Mesenchymal stem cell (in vitro differentiated cells and primary cell): ENCODE results near the gene APBA1.

ENCODE experiments used
- DNase-seq: peaks from one replicate; pipeline ENCODE4 v3.0.0-alpha.2; 2013
- H2AFZ ChIP-seq: one replicate; pipeline ENCODE4 v1.6.1; 2013; ENCODE audit warnings: low read depth, mild to moderate bottlenecking, control low read depth, inconsistent platforms, low read length, moderate library complexity
- H2AK5ac ChIP-seq: 2 replicates; pipeline ENCODE4 v1.6.1; 2013; ENCODE audit warnings: low read length, moderate library complexity, mild to moderate bottlenecking, inconsistent platforms; ENCODE audit not compliant: severe bottlenecking
- H2BK120ac ChIP-seq: one replicate; pipeline ENCODE4 v1.6.1; 2013; ENCODE audit warnings: low read depth, mild to moderate bottlenecking, inconsistent platforms, low read length, moderate library complexity
- H2BK12ac ChIP-seq, 2 experiments: one replicate each; pipeline ENCODE4 v1.6.1; 2013; ENCODE audit warnings: inconsistent platforms in 2 of 2, low read length in 2 of 2, mild to moderate bottlenecking in 2 of 2, moderate library complexity in 2 of 2, control low read depth in 1 of 2
- H2BK15ac ChIP-seq: one replicate; pipeline ENCODE4 v1.6.1; 2013; ENCODE audit warnings: mild to moderate bottlenecking, low read depth, inconsistent platforms; ENCODE audit not compliant: poor library complexity, severe bottlenecking
- H2BK5ac ChIP-seq: 2 replicates; pipeline ENCODE4 v1.6.1; 2013; ENCODE audit warnings: low read depth, mild to moderate bottlenecking, low read length, control low read depth, inconsistent platforms; ENCODE audit not compliant: poor library complexity, severe bottlenecking
- H3K14ac ChIP-seq, 2 experiments: one replicate each; pipeline ENCODE4 v1.6.1; 2013; ENCODE audit warnings: inconsistent platforms in 2 of 2, low read length in 2 of 2, control low read depth in 1 of 2, mild to moderate bottlenecking in 1 of 2, moderate library complexity in 1 of 2
- H3K18ac ChIP-seq, 2 experiments: one replicate each; pipeline ENCODE4 v1.6.1; 2013; ENCODE audit warnings: inconsistent platforms in 2 of 2, low read length in 2 of 2, control low read depth in 1 of 2, low read depth in 1 of 2, mild to moderate bottlenecking in 1 of 2
- H3K23ac ChIP-seq, 2 experiments: one replicate each; pipeline ENCODE4 v1.6.1; 2013; ENCODE audit warnings: inconsistent platforms in 2 of 2, low read length in 2 of 2, mild to moderate bottlenecking in 2 of 2, moderate library complexity in 2 of 2, control low read depth in 1 of 2
- H3K27ac ChIP-seq: 2 replicates; pipeline ENCODE4 v1.5.1; 2013; ENCODE audit warnings: mild to moderate bottlenecking, moderate library complexity, low read length, control low read depth, inconsistent platforms; ENCODE audit not compliant: poor library complexity, severe bottlenecking
- H3K27me3 ChIP-seq, 2 experiments: 2 replicates each; pipeline versions ENCODE4 v1.6.1 to v1.7.0; 2013; ENCODE audit warnings: low read length in 2 of 2, mild to moderate bottlenecking in 2 of 2, moderate library complexity in 2 of 2, control low read depth in 1 of 2, inconsistent platforms in 1 of 2; ENCODE audit not compliant: control insufficient read depth in 1 of 2, insufficient read depth in 1 of 2
- H3K36me3 ChIP-seq, 2 experiments: 2 replicates each; pipeline versions ENCODE4 v1.6.1 to v1.7.0; 2013; ENCODE audit warnings: low read length in 2 of 2, control low read depth in 1 of 2, inconsistent platforms in 1 of 2, low read depth in 1 of 2, mild to moderate bottlenecking in 1 of 2; ENCODE audit not compliant: insufficient read depth in 2 of 2, control insufficient read depth in 1 of 2
- H3K4ac ChIP-seq, 2 experiments: one replicate each; pipeline ENCODE4 v1.6.1; 2013; ENCODE audit warnings: inconsistent platforms in 2 of 2, low read length in 2 of 2, mild to moderate bottlenecking in 2 of 2, moderate library complexity in 2 of 2, control low read depth in 1 of 2, low read depth in 1 of 2
- H3K4me1 ChIP-seq: 2 replicates; pipeline ENCODE4 v1.6.1; 2013; ENCODE audit warnings: low read depth, low read length, control low read depth; ENCODE audit not compliant: control insufficient read depth, insufficient read depth
- H3K4me2 ChIP-seq: 2 replicates; pipeline ENCODE4 v1.6.1; 2013; ENCODE audit warnings: low read length, mild to moderate bottlenecking, inconsistent platforms; ENCODE audit not compliant: poor library complexity, severe bottlenecking
- H3K4me3 ChIP-seq, 2 experiments: 2 replicates each; pipeline versions ENCODE4 v1.5.1 to v1.7.0; 2013; ENCODE audit warnings: low read length in 2 of 2, mild to moderate bottlenecking in 2 of 2, control low read depth in 1 of 2, low read depth in 1 of 2; ENCODE audit not compliant: insufficient read depth in 1 of 2
- H3K79me1 ChIP-seq: replicated peaks from 2 replicates; pipeline ENCODE4 v1.6.1; 2013; ENCODE audit warnings: mild to moderate bottlenecking, control low read depth, low read length, inconsistent platforms; ENCODE audit not compliant: poor library complexity, severe bottlenecking
- H3K9ac ChIP-seq: 2 replicates; pipeline ENCODE4 v1.7.0; 2013; ENCODE audit warnings: mild to moderate bottlenecking, low read length, moderate library complexity
- H3K9me3 ChIP-seq: 2 replicates; pipeline ENCODE4 v1.7.0; 2013; ENCODE audit warnings: mild to moderate bottlenecking, low read length; ENCODE audit not compliant: control insufficient read depth
- H4K8ac ChIP-seq: one replicate; pipeline ENCODE4 v1.6.1; 2013; ENCODE audit warnings: inconsistent platforms, mild to moderate bottlenecking, low read length, moderate library complexity
- H4K91ac ChIP-seq: one replicate; pipeline ENCODE4 v1.6.1; 2013; ENCODE audit warnings: mild to moderate bottlenecking, low read length, inconsistent platforms
- WGBS: methylation state at CpG from one replicate; pipeline ENCODE4 v1.1.7; 2013; ENCODE audit warnings: mixed read lengths; 5-methylcytosine and 5-hydroxymethylcytosine counted together

APBA1 gene

GRCh38 chr9:69689991-69690538 lies 17.9 kb upstream of the APBA1 start:
- H3K9ac ChIP-seq = no peak overlapping the region
- no peak overlapping the region for H2BK12ac ChIP-seq
- H4K91ac ChIP-seq = no peak overlapping the region
- no peak overlapping the region for H3K4ac ChIP-seq
- WGBS = 81% methylated on average over 2 of the region's 2 CpGs
- H2BK120ac ChIP-seq = no peak overlapping the region
- H3K18ac ChIP-seq = no peak overlapping the region
- H2AFZ ChIP-seq = no peak overlapping the region
- H3K14ac ChIP-seq = no peak overlapping the region
- no peak overlapping the region for H3K4me3 ChIP-seq
- no peak overlapping the region for H3K27ac ChIP-seq
- no peak overlapping the region for H2BK5ac ChIP-seq
- H3K79me1 ChIP-seq = no peaks in the 10 kb centered on the region
- H3K27me3 ChIP-seq = no peaks in the 10 kb centered on the region
- no peak overlapping the region for H3K4me2 ChIP-seq
- H3K23ac ChIP-seq = no peak overlapping the region
- no peaks in the 10 kb centered on the region for H3K36me3 ChIP-seq
- H2AK5ac ChIP-seq = no peak overlapping the region
- H2BK15ac ChIP-seq = no peak overlapping the region
- no peak for DNase-seq
- H4K8ac ChIP-seq = no peak overlapping the region
- H3K9me3 ChIP-seq = peaks cover 22% of the 10 kb centered on the region
- H3K4me1 ChIP-seq = no peaks in the 10 kb centered on the region

DNA sequence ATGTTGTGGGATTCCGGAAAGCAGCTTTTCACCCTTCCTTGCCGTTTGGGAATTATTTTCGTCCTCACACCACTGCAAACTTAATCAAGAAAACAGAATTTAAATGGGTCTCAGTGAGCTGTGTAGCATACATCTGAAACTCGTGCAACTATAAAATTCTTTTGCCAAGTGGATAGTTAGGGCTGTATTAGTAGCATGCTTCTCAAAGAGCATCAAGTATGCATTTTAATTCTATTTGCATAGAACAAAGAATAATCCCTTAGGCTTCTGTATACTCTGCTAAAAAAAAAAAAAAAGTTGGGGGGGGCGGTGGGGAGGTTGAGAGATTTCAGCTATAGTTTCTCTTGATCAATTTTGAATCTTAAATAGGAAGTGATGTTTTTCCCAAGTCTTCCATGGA lies 11.8 kb upstream of the APBA1 start:
- H2BK15ac ChIP-seq = no peak overlapping the region

GRCh38 chr9:69678843-69679538 lies 6.8 kb upstream of the APBA1 start:
- Histone ChIP-seq H3K4me2 (no peak overlapping the region), H2BK12ac (no peak overlapping the region), H3K18ac (no peak overlapping the region), H3K79me1 (no peaks in the 10 kb centered on the region), H3K4me1 (no peaks in the 10 kb centered on the region), H4K91ac (no peak overlapping the region), H3K23ac (no peak overlapping the region), H3K27me3 (no peaks in the 10 kb centered on the region), H4K8ac (no peak overlapping the region), H3K36me3 (no peaks in the 10 kb centered on the region), H3K9ac (no peak overlapping the region), H3K27ac (no peak overlapping the region), H3K4ac (no peak overlapping the region), H2AFZ (no peak overlapping the region), H2AK5ac (no peak overlapping the region), H2BK15ac (no peak overlapping the region), H3K14ac (no peak overlapping the region), H2BK5ac (no peak overlapping the region), H3K4me3 (no peak overlapping the region), H2BK120ac (no peak overlapping the region), H3K9me3 (no peaks in the 10 kb centered on the region)
- WGBS = 43% methylated on average over 3 of the region's 4 CpGs
- DNase-seq = peak; percentile 11

More for the DNA sequence above, 11.8 kb upstream of the APBA1 start:
- Histone ChIP-seq H4K8ac (no peak overlapping the region), H3K9me3 (no peaks in the 10 kb centered on the region), H2AK5ac (no peak overlapping the region), H3K4ac (no peak overlapping the region), H3K4me3 (no peak overlapping the region), H3K4me2 (no peak overlapping the region), H3K79me1 (no peaks in the 10 kb centered on the region), H3K36me3 (no peaks in the 10 kb centered on the region), H3K27ac (no peak overlapping the region), H3K4me1 (no peaks in the 10 kb centered on the region), H3K23ac (no peak overlapping the region), H3K18ac (no peak overlapping the region), H3K9ac (no peak overlapping the region), H4K91ac (no peak overlapping the region), H3K27me3 (no peaks in the 10 kb centered on the region), H3K14ac (no peak overlapping the region), H2BK5ac (no peak overlapping the region), H2BK120ac (no peak overlapping the region), H2BK12ac (no peak overlapping the region), H2AFZ (no peak overlapping the region)
- no peak for DNase-seq
- 90% methylated on average over 1 of the region's 5 CpGs for WGBS

- Histone ChIP-seq H3K4me1 (peaks cover 2% of the 10 kb centered on the region), H3K18ac (no peak overlapping the region), H3K9me3 (no peaks in the 10 kb centered on the region), H2BK12ac (no peak overlapping the region), H3K79me1 (no peaks in the 10 kb centered on the region), H2BK120ac (no peak overlapping the region), H3K36me3 (no peaks in the 10 kb centered on the region), H2BK5ac (no peak overlapping the region), H3K27me3 (no peaks in the 10 kb centered on the region), H2AFZ (no peak overlapping the region), H3K9ac (no peak overlapping the region), H2BK15ac (no peak overlapping the region), H3K27ac (no peak overlapping the region), H4K91ac (no peak overlapping the region), H3K4ac (no peak overlapping the region), H4K8ac (no peak overlapping the region), H3K4me3 (no peak overlapping the region), H3K23ac (no peak overlapping the region), H3K4me2 (no peak overlapping the region), H2AK5ac (no peak overlapping the region), H3K14ac (no peak overlapping the region)
- DNase-seq = no peak
- no CpG with 5 or more reads among the region's 5 CpGs for WGBS
These were observed 5.8 kb upstream of the APBA1 start for GRCh38 chr9:69677931-69678330.
